SK-N-SH (cell line): ENCODE data around the gene RBCK1. TPM values are rescaled to one million over a fixed set of nuclear protein-coding genes. Genes with fewer than 3 reads are reported as not detected.
A peak's percentile ranks its signal among the peaks of the same experiment; 100 is the strongest.

Experiments used
- CTCF ChIA-PET: fragments of 300-600, 350-600 bp; formaldehyde crosslinking; extraction: SDS; loops from one replicate; lab custom pipeline; 2021; lab: Yijun Ruan, JAX
- POLR2A ChIA-PET: fragments of 350-600 bp; sonication (Branson Sonifier 250); formaldehyde crosslinking; extraction: SDS; loops from one replicate; lab custom pipeline; 2020; ENCODE audit warnings: antibody characterized with exemption, inconsistent platforms; lab: Yijun Ruan, JAX
- DNase-seq: peaks from one replicate; pipeline ENCODE4 v3.0.0; 2012
- H2AFZ ChIP-seq: fragments of 200-600 bp; sonication (generic); 2 replicates; pipeline ENCODE4 v1.8.1; 2016; ENCODE audit warnings: antibody characterized with exemption, mild to moderate bottlenecking, low read depth
- H3F3A ChIP-seq: fragments of 200-600 bp; sonication (generic); replicated peaks from 2 replicates; pipeline ENCODE3; 2016; ENCODE audit warnings: antibody characterized with exemption, mild to moderate bottlenecking; ENCODE audit not compliant: insufficient read depth
- H3K27ac ChIP-seq, 2 experiments: fragments of 200-500 bp in 1 of 2; fragments of 200-600 bp in 1 of 2; sonication (Bioruptor generic) in 1 of 2; sonication (generic), shearing (Covaris generic) in 1 of 2; 2 replicates each; pipeline versions ENCODE4 v1.5.1 to v1.6.1; 2014 to 2016; ENCODE audit warnings: low read depth in 2 of 2, inconsistent platforms in 1 of 2, low read length in 1 of 2, mild to moderate bottlenecking in 1 of 2, mixed read lengths in 1 of 2
- H3K27me3 ChIP-seq: fragments of 200-600 bp; sonication (generic), shearing (Covaris generic); 2 replicates; pipeline ENCODE4 v1.6.1; 2016; ENCODE audit warnings: mixed run types; ENCODE audit not compliant: insufficient read depth
- H3K36me3 ChIP-seq, 2 experiments: fragments of 200-500 bp in 1 of 2; fragments of 200-600 bp in 1 of 2; sonication (Bioruptor generic) in 1 of 2; sonication (generic) in 1 of 2; replicated peaks in 1 of 2; 2 replicates each; pipeline versions ENCODE3 to v1.5.1; 2014 to 2016; ENCODE audit warnings: low read length in 1 of 2, mild to moderate bottlenecking in 1 of 2; ENCODE audit not compliant: insufficient read depth in 2 of 2, control insufficient read depth in 1 of 2
- H3K4me1 ChIP-seq, 2 experiments: fragments of 200-500 bp in 1 of 2; fragments of 200-600 bp in 1 of 2; sonication (Bioruptor generic) in 1 of 2; sonication (generic), shearing (Covaris generic) in 1 of 2; 2 replicates each; pipeline versions ENCODE4 v1.5.1 to v1.6.1; 2014 to 2016; ENCODE audit warnings: low read depth in 1 of 2, low read length in 1 of 2, mixed run types in 1 of 2; ENCODE audit not compliant: insufficient read depth in 2 of 2, control insufficient read depth in 1 of 2
- H3K4me2 ChIP-seq: fragments of 200-600 bp; sonication (generic), shearing (Covaris generic); 2 replicates; pipeline ENCODE4 v1.6.1; 2017; ENCODE audit warnings: mixed run types
- H3K4me3 ChIP-seq, 2 experiments: fragments of 200-500 bp in 1 of 2; fragments of 200-600 bp in 1 of 2; sonication (Bioruptor generic) in 1 of 2; sonication (generic), shearing (Covaris generic) in 1 of 2; 2 replicates each; pipeline versions ENCODE4 v1.5.1 to v1.8.1; 2014 to 2016; ENCODE audit warnings: low read depth in 2 of 2, inconsistent platforms in 1 of 2, low read length in 1 of 2, mild to moderate bottlenecking in 1 of 2, mixed read lengths in 1 of 2, moderate library complexity in 1 of 2
- H3K79me2 ChIP-seq: fragments of 200-600 bp; sonication (generic); 2 replicates; pipeline ENCODE4 v1.8.1; 2017; ENCODE audit warnings: mild to moderate bottlenecking; ENCODE audit not compliant: insufficient read depth
- H3K9ac ChIP-seq: fragments of 200-600 bp; sonication (generic); 2 replicates; pipeline ENCODE4 v1.6.1; 2017; ENCODE audit warnings: mixed run types
- H3K9me2 ChIP-seq: fragments of 200-600 bp; sonication (generic); 2 replicates; pipeline ENCODE4 v1.6.1; 2017; ENCODE audit warnings: mixed run types
- H3K9me3 ChIP-seq: fragments of 200-600 bp; sonication (generic); 2 replicates; pipeline ENCODE4 v1.6.1; 2017; ENCODE audit warnings: mixed run types, mild to moderate bottlenecking, moderate library complexity
- H4K20me1 ChIP-seq: fragments of 200-600 bp; sonication (generic); 2 replicates; pipeline ENCODE4 v1.6.1; 2017; ENCODE audit warnings: mild to moderate bottlenecking, mixed run types; ENCODE audit not compliant: insufficient read depth
- ELF1 ChIP-seq: IDR thresholded peaks from 2 replicates; pipeline ENCODE4 v1.4.0; 2012
- EP300 ChIP-seq, 2 experiments: IDR thresholded peaks; 2 replicates each; pipeline versions ENCODE4 v1.4.0 to v1.6.1; 2012; ENCODE audit warnings: borderline replicate concordance in 1 of 2, low read depth in 1 of 2, low read length in 1 of 2
- FOSL2 ChIP-seq: IDR thresholded peaks from 2 replicates; pipeline ENCODE4 v1.4.0; 2012; ENCODE audit warnings: low read depth, mild to moderate bottlenecking, moderate library complexity, borderline replicate concordance
- GATA2 ChIP-seq: sonication (generic); formaldehyde crosslinking; IDR thresholded peaks from 2 replicates; pipeline ENCODE4 v1.5.0; 2020; ENCODE audit warnings: mild to moderate bottlenecking, missing genetic modification reagents
- JUND ChIP-seq: IDR thresholded peaks from 2 replicates; pipeline ENCODE4 v1.4.0; 2012
- MEF2A ChIP-seq: IDR thresholded peaks from 2 replicates; pipeline ENCODE4 v1.4.0; 2012; ENCODE audit warnings: low read depth, borderline replicate concordance
- MXI1 ChIP-seq: IDR thresholded peaks from 2 replicates; pipeline ENCODE4 v1.6.1; 2012; ENCODE audit warnings: mild to moderate bottlenecking, low read depth, low read length, improper control_type of control experiment
- NFIC ChIP-seq: IDR thresholded peaks from 2 replicates; pipeline ENCODE4 v1.4.0; 2012; ENCODE audit warnings: borderline replicate concordance
- RAD21 ChIP-seq: IDR thresholded peaks from 2 replicates; pipeline ENCODE4 v1.6.1; 2012; ENCODE audit warnings: mild to moderate bottlenecking, low read length
- RCOR1 ChIP-seq: fragments of 150-350 bp; IDR thresholded peaks from 2 replicates; pipeline ENCODE4 v1.6.1; 2017; ENCODE audit warnings: antibody characterized with exemption, low read length
- TAF1 ChIP-seq: IDR thresholded peaks from 2 replicates; pipeline ENCODE4 v1.6.1; 2012; ENCODE audit warnings: low read depth, mild to moderate bottlenecking, low read length, moderate library complexity, borderline replicate concordance
- TEAD4 ChIP-seq: IDR thresholded peaks from 2 replicates; pipeline ENCODE4 v1.4.0; 2012; ENCODE audit warnings: mild to moderate bottlenecking, borderline replicate concordance; ENCODE audit not compliant: insufficient read depth
- WGBS: methylation state at CpG from one replicate; pipeline ENCODE4 v1.1.6; 2017; ENCODE audit warnings: low lambda C conversion rate; 5-methylcytosine and 5-hydroxymethylcytosine counted together
- polyA plus RNA-seq, 3 experiments: library from polyadenylated mRNA; depleted of rRNA; stranded (reverse); fragments of >200 nt; gene quantifications; 2 replicates each; pipeline ENCODE4 v1.2.3, GENCODE V29; 2012
- TF ChIP-seq, protein P1 (sequence below): IDR thresholded peaks from 2 replicates; pipeline ENCODE4 v1.4.0; 2012; ENCODE audit warnings: low read depth, borderline replicate concordance

Gene RBCK1
- polyA plus RNA-seq, 1 of the 3 experiments (the other 2 are of a cell fraction) = 105 TPM

DNA sequence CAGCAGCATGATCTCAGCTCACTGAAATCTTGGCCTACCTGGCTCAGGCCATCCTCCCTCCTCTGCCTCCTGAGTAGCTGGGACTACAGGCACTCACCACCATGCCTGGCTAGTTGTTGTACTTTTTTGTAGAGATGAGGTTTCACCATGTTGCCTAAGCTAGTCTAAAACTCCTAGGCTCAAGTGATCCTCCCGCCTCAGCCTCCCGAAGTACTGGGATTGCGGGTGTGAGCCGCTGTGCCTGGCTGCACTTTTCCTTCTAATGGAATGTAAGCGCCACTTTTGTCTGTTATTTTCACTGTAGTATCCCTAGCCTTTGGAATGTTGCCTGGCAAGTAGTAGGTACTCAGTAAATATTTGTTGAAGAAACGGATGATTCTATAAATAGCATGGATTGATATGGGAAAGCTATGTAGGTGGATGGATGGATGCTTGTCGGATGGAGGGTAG is 37.9 kb upstream of the RBCK1 start:
- H3K9me3 ChIP-seq = no peaks in the 10 kb centered on the region

DNA sequence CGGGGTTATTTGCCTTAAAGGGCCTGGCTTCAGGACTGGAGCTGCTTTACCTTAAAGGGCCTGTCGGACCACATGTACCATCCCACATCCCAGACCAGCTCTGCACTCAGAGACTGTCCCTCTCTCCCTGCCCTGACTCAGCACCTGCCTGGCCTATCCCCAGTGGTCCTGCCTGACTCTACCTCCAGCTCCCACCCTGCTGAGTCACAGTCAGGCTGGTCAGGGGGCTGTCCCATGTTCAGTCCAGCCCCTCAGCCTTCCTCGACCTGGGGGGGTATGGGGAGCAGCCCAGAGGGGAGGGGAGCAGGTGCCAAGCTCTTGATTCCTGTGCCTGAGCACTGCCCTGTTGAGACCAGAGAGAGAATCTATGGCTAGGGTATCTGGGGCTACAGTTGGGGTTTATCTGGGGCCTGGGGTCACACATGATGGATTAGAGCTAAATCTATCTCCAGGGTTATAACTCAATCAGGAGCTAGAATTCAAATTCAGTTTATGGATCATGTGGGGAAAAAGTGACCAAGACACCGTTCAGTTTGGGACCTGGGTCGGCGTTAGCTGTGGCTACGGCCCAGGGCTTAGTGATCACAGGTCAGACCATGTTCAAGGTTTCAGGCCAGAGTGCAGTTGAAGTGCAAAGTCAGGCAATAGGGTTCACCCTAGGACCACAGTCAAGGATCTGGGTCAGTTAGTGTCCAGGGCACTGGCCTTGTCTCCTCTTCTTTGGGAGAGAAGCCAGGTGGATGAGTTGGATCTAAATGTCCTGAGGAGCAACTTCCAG is 36.9 kb upstream of the RBCK1 start:
- 74% methylated on average over 7 of the region's 7 CpGs for WGBS
- no peak for TF ChIP-seq FOSL2
- no peak for TF ChIP-seq EP300 (IDR thresholded peaks at IDR 0.05; ENCODE audit: borderline replicate concordance in 1 of 2, low read depth in 1 of 2, low read length in 1 of 2)
- TF ChIP-seq RCOR1 = no peak
- TF ChIP-seq TAF1 = no peak
- no peak for TF ChIP-seq MEF2A
- no peak for TF ChIP-seq NFIC
- no peak for TF ChIP-seq MXI1
- TF ChIP-seq ELF1 = no peak
- no peak for TF ChIP-seq GATA2 (CRISPR knock-in tag)
- no peak for TF ChIP-seq JUND
- no peak for TF ChIP-seq RAD21
- TF ChIP-seq TEAD4 = no peak
- no peaks in the 10 kb centered on the region for H3K9me2 ChIP-seq

More for the DNA sequence above, 37.9 kb upstream of the RBCK1 start:
- no peak for DNase-seq
- H3K4me3 ChIP-seq = no peak overlapping the region
- no peaks in the 10 kb centered on the region for H3K27me3 ChIP-seq
- H3K36me3 ChIP-seq = no peaks in the 10 kb centered on the region
- no peak overlapping the region for H3K9ac ChIP-seq
- H4K20me1 ChIP-seq = no peaks in the 10 kb centered on the region
- no peak overlapping the region for H2AFZ ChIP-seq
- peaks cover 10 to 27% of the 10 kb centered on the region in 2 experiments; a peak in 3 of 4 replicates for H3K4me1 ChIP-seq
- H3F3A ChIP-seq = peaks cover 12% of the 10 kb centered on the region
- H3K9me2 ChIP-seq = no peaks in the 10 kb centered on the region
- WGBS = 87% methylated on average over 7 of the region's 7 CpGs
- no peaks in the 10 kb centered on the region for H3K79me2 ChIP-seq
- H3K4me2 ChIP-seq = no peak overlapping the region
- TF ChIP-seq RCOR1 (no peak), TEAD4 (no peak)
- TF ChIP-seq, protein P1, sequence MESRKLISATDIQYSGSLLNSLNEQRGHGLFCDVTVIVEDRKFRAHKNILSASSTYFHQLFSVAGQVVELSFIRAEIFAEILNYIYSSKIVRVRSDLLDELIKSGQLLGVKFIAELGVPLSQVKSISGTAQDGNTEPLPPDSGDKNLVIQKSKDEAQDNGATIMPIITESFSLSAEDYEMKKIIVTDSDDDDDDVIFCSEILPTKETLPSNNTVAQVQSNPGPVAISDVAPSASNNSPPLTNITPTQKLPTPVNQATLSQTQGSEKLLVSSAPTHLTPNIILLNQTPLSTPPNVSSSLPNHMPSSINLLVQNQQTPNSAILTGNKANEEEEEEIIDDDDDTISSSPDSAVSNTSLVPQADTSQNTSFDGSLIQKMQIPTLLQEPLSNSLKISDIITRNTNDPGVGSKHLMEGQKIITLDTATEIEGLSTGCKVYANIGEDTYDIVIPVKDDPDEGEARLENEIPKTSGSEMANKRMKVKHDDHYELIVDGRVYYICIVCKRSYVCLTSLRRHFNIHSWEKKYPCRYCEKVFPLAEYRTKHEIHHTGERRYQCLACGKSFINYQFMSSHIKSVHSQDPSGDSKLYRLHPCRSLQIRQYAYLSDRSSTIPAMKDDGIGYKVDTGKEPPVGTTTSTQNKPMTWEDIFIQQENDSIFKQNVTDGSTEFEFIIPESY = no peak
- no peak overlapping the region; a peak in 1 of 4 replicates for H3K27ac ChIP-seq
- ChIA-PET POLR2A (interaction anchor here (0.6 to 0.7 kb wide), 2 partner anchors 43 to 277 kb away, joined by 3 to 4 read pairs; no protein-coding TSS in a partner anchor), CTCF (interaction anchor here (1.0 to 2.0 kb wide), 3 partner anchors 15 to 141 kb away, joined by 3 to 6 read pairs (median 4); no protein-coding TSS in a partner anchor)

More for the DNA sequence above, 36.9 kb upstream of the RBCK1 start:
- ChIA-PET CTCF (interaction anchor here (1.7 to 3.7 kb wide), 4 partner anchors 9 to 61 kb away, joined by 4 to 24 read pairs (median 8); no protein-coding TSS in a partner anchor), POLR2A (interaction anchor here (0.6 to 1.9 kb wide), 3 partner anchors 8 to 1553 kb away, joined by 3 to 11 read pairs (median 5); partner anchors contain the start of gene TRIB3)
- H3K79me2 ChIP-seq = no peaks in the 10 kb centered on the region
- H3F3A ChIP-seq = peaks cover 12% of the 10 kb centered on the region
- H3K9me3 ChIP-seq = no peaks in the 10 kb centered on the region
- no peak for DNase-seq
- no peak overlapping the region for H3K4me3 ChIP-seq
- no peak overlapping the region for H3K9ac ChIP-seq
- peak overlapping the region; percentile 24 to 76; a peak in 3 of 4 replicates for H3K27ac ChIP-seq
- H4K20me1 ChIP-seq = no peaks in the 10 kb centered on the region
- H3K27me3 ChIP-seq = no peaks in the 10 kb centered on the region
- H2AFZ ChIP-seq = peak overlapping the region; percentile 81
- H3K4me1 ChIP-seq = peaks cover 10 to 27% of the 10 kb centered on the region in 2 experiments; a peak in 3 of 4 replicates
- no peak overlapping the region; the same call in 1 of the 2 replicates for H3K4me2 ChIP-seq
- no peaks in the 10 kb centered on the region for H3K36me3 ChIP-seq
